Tibial nerve (tissue), 3 donors: ENCODE data around the gene SGMS2.

ENCODE experiments used
- POLR2A ChIP-seq, 2 donors: fragments of 450-650 bp; IDR thresholded peaks; one replicate each; pipeline ENCODE4 v1.6.1; 2017; ENCODE audit warnings: antibody characterized with exemption in 2 of 2, mild to moderate bottlenecking in 2 of 2, moderate library complexity in 2 of 2
- TF ChIP-seq, protein P1 (sequence below), 5 experiments: fragments of 200-600 bp in 3 of 5; fragments of 450-650 bp in 2 of 5; sonication (generic) in 3 of 5; IDR thresholded peaks; one replicate each; pipeline ENCODE4 v1.5.1; 2016 to 2019; ENCODE audit warnings: antibody characterized with exemption in 5 of 5, mild to moderate bottlenecking in 3 of 5, moderate library complexity in 2 of 5

DNA sequence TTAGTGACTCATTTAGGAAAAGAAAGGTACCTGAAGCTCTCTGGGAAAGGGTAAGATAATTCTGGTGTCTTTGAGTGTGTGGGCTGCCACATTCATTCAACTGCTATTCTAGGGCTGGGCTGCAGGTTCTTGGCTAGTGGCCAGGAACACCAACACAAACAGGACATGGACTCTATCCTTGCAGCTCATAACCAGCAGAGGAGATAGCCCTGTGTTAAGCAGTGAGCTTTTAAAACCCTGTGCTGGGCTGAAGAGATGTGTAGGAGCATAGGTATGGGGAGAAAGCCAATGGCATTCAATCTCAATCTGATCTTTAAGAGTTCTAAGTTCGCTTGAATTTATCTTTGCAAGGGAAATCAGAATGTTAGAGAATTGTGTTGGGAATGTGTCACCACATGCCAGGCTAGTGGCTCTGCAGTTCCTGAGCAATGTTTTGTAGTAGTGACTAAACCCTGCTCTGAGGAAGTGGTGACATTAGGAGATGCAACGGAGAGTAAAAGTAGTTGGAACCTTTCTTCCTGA, 39.2 kb downstream of the SGMS2 start:
- TF ChIP-seq, protein P1, sequence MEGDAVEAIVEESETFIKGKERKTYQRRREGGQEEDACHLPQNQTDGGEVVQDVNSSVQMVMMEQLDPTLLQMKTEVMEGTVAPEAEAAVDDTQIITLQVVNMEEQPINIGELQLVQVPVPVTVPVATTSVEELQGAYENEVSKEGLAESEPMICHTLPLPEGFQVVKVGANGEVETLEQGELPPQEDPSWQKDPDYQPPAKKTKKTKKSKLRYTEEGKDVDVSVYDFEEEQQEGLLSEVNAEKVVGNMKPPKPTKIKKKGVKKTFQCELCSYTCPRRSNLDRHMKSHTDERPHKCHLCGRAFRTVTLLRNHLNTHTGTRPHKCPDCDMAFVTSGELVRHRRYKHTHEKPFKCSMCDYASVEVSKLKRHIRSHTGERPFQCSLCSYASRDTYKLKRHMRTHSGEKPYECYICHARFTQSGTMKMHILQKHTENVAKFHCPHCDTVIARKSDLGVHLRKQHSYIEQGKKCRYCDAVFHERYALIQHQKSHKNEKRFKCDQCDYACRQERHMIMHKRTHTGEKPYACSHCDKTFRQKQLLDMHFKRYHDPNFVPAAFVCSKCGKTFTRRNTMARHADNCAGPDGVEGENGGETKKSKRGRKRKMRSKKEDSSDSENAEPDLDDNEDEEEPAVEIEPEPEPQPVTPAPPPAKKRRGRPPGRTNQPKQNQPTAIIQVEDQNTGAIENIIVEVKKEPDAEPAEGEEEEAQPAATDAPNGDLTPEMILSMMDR (IDR thresholded peaks at IDR 0.05) = no peak
- no peak for TF ChIP-seq POLR2A (IDR thresholded peaks at IDR 0.05)
